HEK293 (cell line): Measurements from ENCODE around the gene DNMT3A.

Experiments
- CTCF ChIA-PET: fragments of 350-600 bp; formaldehyde crosslinking; extraction: SDS; loops from one replicate; lab custom pipeline; 2021; ENCODE audit warnings: antibody characterized with exemption; lab: Yijun Ruan, JAX
- POLR2A ChIA-PET: fragments of 300-600 bp; formaldehyde crosslinking; extraction: SDS; loops from one replicate; lab custom pipeline; 2020; ENCODE audit warnings: antibody characterized with exemption, inconsistent platforms; lab: Yijun Ruan, JAX
- H3K27ac ChIP-seq: fragments of 200-500 bp; sonication (Bioruptor generic); 2 replicates; pipeline ENCODE4 v1.5.1; 2014; ENCODE audit warnings: low read depth, low read length, control low read depth, inconsistent platforms; ENCODE audit errors: extremely low read depth
- H3K36me3 ChIP-seq, 2 experiments: fragments of 200-500 bp in 1 of 2; sonication (Bioruptor generic) in 1 of 2; 1 replicate in 1 of 2; 2 replicates in 1 of 2; pipeline ENCODE4 v1.5.1; 2014 to 2017; ENCODE audit warnings: inconsistent platforms in 2 of 2, low read length in 2 of 2; ENCODE audit not compliant: control insufficient read depth in 2 of 2, insufficient read depth in 1 of 2
- H3K4me1 ChIP-seq: fragments of 200-500 bp; sonication (Bioruptor generic); 2 replicates; pipeline ENCODE4 v1.5.1; 2014; ENCODE audit warnings: mild to moderate bottlenecking, low read length, inconsistent platforms; ENCODE audit not compliant: control insufficient read depth, insufficient read depth
- H3K4me3 ChIP-seq: 2 replicates; pipeline ENCODE4 v1.5.1; 2011; ENCODE audit warnings: low read depth, mild to moderate bottlenecking, control low read depth, low read length, moderate library complexity
- H3K9me3 ChIP-seq: fragments of 200-500 bp; sonication (Bioruptor generic); 2 replicates; pipeline ENCODE4 v1.5.1; 2014; ENCODE audit warnings: low read depth, low read length, inconsistent platforms; ENCODE audit not compliant: control insufficient read depth, insufficient read depth
- BCL11B ChIP-seq: fragments of 450-650 bp; formaldehyde crosslinking; IDR thresholded peaks from 2 replicates; pipeline ENCODE4 v1.5.1; 2016; ENCODE audit warnings: low read depth, missing biosample characterization, missing genetic modification characterization
- KLF17 ChIP-seq: fragments of 450-650 bp; formaldehyde crosslinking; IDR thresholded peaks from 2 replicates; pipeline ENCODE4 v1.5.1; 2016; ENCODE audit warnings: missing biosample characterization, missing genetic modification characterization
- MEIS1 ChIP-seq: sonication (generic); formaldehyde crosslinking; IDR thresholded peaks from 2 replicates; pipeline ENCODE4 v1.8.1; 2022; ENCODE audit warnings: missing genetic modification reagents, mild to moderate bottlenecking, borderline replicate concordance
- MZF1 ChIP-seq: fragments of 450-650 bp; formaldehyde crosslinking; IDR thresholded peaks from 2 replicates; pipeline ENCODE4 v1.5.1; 2017; ENCODE audit warnings: missing biosample characterization, missing genetic modification characterization, borderline replicate concordance
- YY2 ChIP-seq: fragments of 450-650 bp; formaldehyde crosslinking; IDR thresholded peaks from 2 replicates; pipeline ENCODE4 v1.5.1; 2016; ENCODE audit warnings: missing biosample characterization, missing genetic modification characterization
- ZBTB7A ChIP-seq: fragments of 450-650 bp; formaldehyde crosslinking; IDR thresholded peaks from 2 replicates; pipeline ENCODE4 v1.5.1; 2016; ENCODE audit warnings: low read depth, missing biosample characterization, missing genetic modification characterization
- ZNF112 ChIP-seq: fragments of 450-650 bp; formaldehyde crosslinking; IDR thresholded peaks from 2 replicates; pipeline ENCODE4 v1.5.0; 2017; ENCODE audit warnings: missing biosample characterization, missing genetic modification characterization
- ZNF138 ChIP-seq: fragments of 450-650 bp; formaldehyde crosslinking; IDR thresholded peaks from 2 replicates; pipeline ENCODE4 v1.5.1; 2016; ENCODE audit warnings: missing biosample characterization, missing genetic modification characterization, borderline replicate concordance
- ZNF423 ChIP-seq: fragments of 450-650 bp; formaldehyde crosslinking; IDR thresholded peaks from 2 replicates; pipeline ENCODE4 v1.5.1; 2016; ENCODE audit warnings: missing biosample characterization, missing genetic modification characterization
- ZNF488 ChIP-seq: fragments of 450-650 bp; formaldehyde crosslinking; IDR thresholded peaks from 2 replicates; pipeline ENCODE4 v1.5.1; 2016; ENCODE audit warnings: missing biosample characterization, missing genetic modification characterization
- ZNF521 ChIP-seq: fragments of 450-650 bp; formaldehyde crosslinking; IDR thresholded peaks from 2 replicates; pipeline ENCODE4 v1.5.1; 2017; ENCODE audit warnings: missing biosample characterization, mild to moderate bottlenecking, missing genetic modification characterization
- ZNF548 ChIP-seq: fragments of 450-650 bp; formaldehyde crosslinking; IDR thresholded peaks from 2 replicates; pipeline ENCODE4 v1.5.1; 2016; ENCODE audit warnings: missing biosample characterization, missing genetic modification characterization
- ZNF785 ChIP-seq: fragments of 450-650 bp; formaldehyde crosslinking; IDR thresholded peaks from 2 replicates; pipeline ENCODE4 v1.5.1; 2016; ENCODE audit warnings: missing biosample characterization, missing genetic modification characterization
- ZNF792 ChIP-seq: fragments of 450-650 bp; formaldehyde crosslinking; IDR thresholded peaks from 2 replicates; pipeline ENCODE4 v1.5.1; 2016; ENCODE audit warnings: missing biosample characterization, missing genetic modification characterization
- TF ChIP-seq, protein P1 (sequence below): fragments of 450-650 bp; formaldehyde crosslinking; IDR thresholded peaks from 2 replicates; pipeline ENCODE4 v1.5.1; 2016; ENCODE audit warnings: missing biosample characterization, missing genetic modification characterization
- TF ChIP-seq, protein P2 (sequence below): fragments of 450-650 bp; formaldehyde crosslinking; IDR thresholded peaks from 2 replicates; pipeline ENCODE4 v1.5.1; 2016; ENCODE audit warnings: missing biosample characterization, missing genetic modification characterization, borderline replicate concordance
- TF ChIP-seq, protein P3 (sequence below): fragments of 450-650 bp; formaldehyde crosslinking; IDR thresholded peaks from 2 replicates; pipeline ENCODE4 v1.5.1; 2016; ENCODE audit warnings: missing biosample characterization, missing genetic modification characterization
- TF ChIP-seq, protein P4 (sequence below): fragments of 450-650 bp; formaldehyde crosslinking; IDR thresholded peaks from 2 replicates; pipeline ENCODE4 v1.5.1; 2017; ENCODE audit warnings: missing biosample characterization, missing genetic modification characterization

DNMT3A gene

DNA sequence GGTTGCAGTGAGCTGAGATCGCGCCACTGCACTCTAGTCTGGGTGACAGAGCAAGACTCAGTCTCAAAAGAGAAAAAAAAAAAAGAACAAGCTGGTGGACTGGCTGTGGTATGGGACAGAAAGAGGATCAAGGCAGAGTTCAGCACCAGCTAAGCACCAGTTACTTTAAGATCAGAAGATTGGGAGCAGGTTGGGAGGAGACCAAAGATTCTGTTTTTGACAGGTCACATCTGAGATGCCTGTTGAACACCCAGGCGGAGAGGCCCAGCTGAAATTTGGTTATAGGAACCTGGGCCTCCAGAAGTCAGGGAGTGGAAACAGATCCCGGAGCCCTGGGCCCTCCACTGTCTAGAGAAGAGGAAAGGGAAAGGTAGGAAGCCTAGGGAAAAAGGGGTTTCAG is 120.1 kb downstream of the DNMT3A start:
- no peak overlapping the region for H3K4me3 ChIP-seq
- no peak overlapping the region for H3K27ac ChIP-seq
- no peaks in the 10 kb centered on the region for H3K36me3 ChIP-seq
- H3K9me3 ChIP-seq = no peaks in the 10 kb centered on the region
- CTCF ChIA-PET = interaction anchor here (0.6 to 1.5 kb wide), 3 partner anchors 9 to 310 kb away, joined by 3 to 6 read pairs (median 4); no protein-coding TSS in a partner anchor
- POLR2A ChIA-PET = no interaction called here
- TF ChIP-seq KLF17 (tag by site-specific recombination) (no peak), ZNF521 (tag by site-specific recombination) (no peak), ZNF488 (tag by site-specific recombination) (no peak), ZNF138 (no peak), ZNF112 (tag by site-specific recombination) (no peak), YY2 (tag by site-specific recombination) (no peak), MZF1 (tag by site-specific recombination) (no peak), ZNF785 (no peak), MEIS1 (CRISPR knock-in tag) (no peak), BCL11B (no peak), ZNF423 (tag by site-specific recombination) (no peak), ZBTB7A (no peak), ZNF792 (tag by site-specific recombination) (no peak), ZNF548 (tag by site-specific recombination) (no peak)
- TF ChIP-seq, protein P1, sequence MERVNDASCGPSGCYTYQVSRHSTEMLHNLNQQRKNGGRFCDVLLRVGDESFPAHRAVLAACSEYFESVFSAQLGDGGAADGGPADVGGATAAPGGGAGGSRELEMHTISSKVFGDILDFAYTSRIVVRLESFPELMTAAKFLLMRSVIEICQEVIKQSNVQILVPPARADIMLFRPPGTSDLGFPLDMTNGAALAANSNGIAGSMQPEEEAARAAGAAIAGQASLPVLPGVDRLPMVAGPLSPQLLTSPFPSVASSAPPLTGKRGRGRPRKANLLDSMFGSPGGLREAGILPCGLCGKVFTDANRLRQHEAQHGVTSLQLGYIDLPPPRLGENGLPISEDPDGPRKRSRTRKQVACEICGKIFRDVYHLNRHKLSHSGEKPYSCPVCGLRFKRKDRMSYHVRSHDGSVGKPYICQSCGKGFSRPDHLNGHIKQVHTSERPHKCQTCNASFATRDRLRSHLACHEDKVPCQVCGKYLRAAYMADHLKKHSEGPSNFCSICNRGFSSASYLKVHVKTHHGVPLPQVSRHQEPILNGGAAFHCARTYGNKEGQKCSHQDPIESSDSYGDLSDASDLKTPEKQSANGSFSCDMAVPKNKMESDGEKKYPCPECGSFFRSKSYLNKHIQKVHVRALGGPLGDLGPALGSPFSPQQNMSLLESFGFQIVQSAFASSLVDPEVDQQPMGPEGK (tag by site-specific recombination) = no peak
- TF ChIP-seq, protein P2, sequence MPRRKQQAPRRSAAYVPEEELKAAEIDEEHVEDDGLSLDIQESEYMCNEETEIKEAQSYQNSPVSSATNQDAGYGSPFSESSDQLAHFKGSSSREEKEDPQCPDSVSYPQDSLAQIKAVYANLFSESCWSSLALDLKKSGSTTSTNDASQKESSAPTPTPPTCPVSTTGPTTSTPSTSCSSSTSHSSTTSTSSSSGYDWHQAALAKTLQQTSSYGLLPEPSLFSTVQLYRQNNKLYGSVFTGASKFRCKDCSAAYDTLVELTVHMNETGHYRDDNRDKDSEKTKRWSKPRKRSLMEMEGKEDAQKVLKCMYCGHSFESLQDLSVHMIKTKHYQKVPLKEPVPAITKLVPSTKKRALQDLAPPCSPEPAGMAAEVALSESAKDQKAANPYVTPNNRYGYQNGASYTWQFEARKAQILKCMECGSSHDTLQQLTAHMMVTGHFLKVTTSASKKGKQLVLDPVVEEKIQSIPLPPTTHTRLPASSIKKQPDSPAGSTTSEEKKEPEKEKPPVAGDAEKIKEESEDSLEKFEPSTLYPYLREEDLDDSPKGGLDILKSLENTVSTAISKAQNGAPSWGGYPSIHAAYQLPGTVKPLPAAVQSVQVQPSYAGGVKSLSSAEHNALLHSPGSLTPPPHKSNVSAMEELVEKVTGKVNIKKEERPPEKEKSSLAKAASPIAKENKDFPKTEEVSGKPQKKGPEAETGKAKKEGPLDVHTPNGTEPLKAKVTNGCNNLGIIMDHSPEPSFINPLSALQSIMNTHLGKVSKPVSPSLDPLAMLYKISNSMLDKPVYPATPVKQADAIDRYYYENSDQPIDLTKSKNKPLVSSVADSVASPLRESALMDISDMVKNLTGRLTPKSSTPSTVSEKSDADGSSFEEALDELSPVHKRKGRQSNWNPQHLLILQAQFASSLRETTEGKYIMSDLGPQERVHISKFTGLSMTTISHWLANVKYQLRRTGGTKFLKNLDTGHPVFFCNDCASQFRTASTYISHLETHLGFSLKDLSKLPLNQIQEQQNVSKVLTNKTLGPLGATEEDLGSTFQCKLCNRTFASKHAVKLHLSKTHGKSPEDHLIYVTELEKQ (tag by site-specific recombination) = no peak
- TF ChIP-seq, protein P3, sequence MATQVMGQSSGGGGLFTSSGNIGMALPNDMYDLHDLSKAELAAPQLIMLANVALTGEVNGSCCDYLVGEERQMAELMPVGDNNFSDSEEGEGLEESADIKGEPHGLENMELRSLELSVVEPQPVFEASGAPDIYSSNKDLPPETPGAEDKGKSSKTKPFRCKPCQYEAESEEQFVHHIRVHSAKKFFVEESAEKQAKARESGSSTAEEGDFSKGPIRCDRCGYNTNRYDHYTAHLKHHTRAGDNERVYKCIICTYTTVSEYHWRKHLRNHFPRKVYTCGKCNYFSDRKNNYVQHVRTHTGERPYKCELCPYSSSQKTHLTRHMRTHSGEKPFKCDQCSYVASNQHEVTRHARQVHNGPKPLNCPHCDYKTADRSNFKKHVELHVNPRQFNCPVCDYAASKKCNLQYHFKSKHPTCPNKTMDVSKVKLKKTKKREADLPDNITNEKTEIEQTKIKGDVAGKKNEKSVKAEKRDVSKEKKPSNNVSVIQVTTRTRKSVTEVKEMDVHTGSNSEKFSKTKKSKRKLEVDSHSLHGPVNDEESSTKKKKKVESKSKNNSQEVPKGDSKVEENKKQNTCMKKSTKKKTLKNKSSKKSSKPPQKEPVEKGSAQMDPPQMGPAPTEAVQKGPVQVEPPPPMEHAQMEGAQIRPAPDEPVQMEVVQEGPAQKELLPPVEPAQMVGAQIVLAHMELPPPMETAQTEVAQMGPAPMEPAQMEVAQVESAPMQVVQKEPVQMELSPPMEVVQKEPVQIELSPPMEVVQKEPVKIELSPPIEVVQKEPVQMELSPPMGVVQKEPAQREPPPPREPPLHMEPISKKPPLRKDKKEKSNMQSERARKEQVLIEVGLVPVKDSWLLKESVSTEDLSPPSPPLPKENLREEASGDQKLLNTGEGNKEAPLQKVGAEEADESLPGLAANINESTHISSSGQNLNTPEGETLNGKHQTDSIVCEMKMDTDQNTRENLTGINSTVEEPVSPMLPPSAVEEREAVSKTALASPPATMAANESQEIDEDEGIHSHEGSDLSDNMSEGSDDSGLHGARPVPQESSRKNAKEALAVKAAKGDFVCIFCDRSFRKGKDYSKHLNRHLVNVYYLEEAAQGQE (tag by site-specific recombination) = no peak
- TF ChIP-seq, protein P4, sequence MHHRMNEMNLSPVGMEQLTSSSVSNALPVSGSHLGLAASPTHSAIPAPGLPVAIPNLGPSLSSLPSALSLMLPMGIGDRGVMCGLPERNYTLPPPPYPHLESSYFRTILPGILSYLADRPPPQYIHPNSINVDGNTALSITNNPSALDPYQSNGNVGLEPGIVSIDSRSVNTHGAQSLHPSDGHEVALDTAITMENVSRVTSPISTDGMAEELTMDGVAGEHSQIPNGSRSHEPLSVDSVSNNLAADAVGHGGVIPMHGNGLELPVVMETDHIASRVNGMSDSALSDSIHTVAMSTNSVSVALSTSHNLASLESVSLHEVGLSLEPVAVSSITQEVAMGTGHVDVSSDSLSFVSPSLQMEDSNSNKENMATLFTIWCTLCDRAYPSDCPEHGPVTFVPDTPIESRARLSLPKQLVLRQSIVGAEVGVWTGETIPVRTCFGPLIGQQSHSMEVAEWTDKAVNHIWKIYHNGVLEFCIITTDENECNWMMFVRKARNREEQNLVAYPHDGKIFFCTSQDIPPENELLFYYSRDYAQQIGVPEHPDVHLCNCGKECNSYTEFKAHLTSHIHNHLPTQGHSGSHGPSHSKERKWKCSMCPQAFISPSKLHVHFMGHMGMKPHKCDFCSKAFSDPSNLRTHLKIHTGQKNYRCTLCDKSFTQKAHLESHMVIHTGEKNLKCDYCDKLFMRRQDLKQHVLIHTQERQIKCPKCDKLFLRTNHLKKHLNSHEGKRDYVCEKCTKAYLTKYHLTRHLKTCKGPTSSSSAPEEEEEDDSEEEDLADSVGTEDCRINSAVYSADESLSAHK (tag by site-specific recombination) = no peak
- no peaks in the 10 kb centered on the region for H3K4me1 ChIP-seq
